Kidney (tissue), 14 donors: Measurements from ENCODE around the gene HOXD9. TPM values are rescaled to one million over a fixed set of nuclear protein-coding genes. Genes with fewer than 3 reads are reported as not detected.

Experiments used
- DNase-seq, 5 donors: peaks; one replicate each; pipeline ENCODE4 v3.0.0-alpha.2; 2013 to 2020
- FAIRE-seq: peaks from 2 replicates; lab custom pipeline; 2012; peaks lifted over from hg19 to GRCh38; lab: Jason Lieb, UNC
- H3K27ac ChIP-seq, 2 donors: one replicate each; pipeline ENCODE4 v1.7.0; 2013; ENCODE audit warnings: low read depth in 2 of 2, low read length in 2 of 2, inconsistent platforms in 1 of 2
- H3K27me3 ChIP-seq: one replicate; pipeline ENCODE4 v1.7.1; 2013; ENCODE audit warnings: low read length, inconsistent platforms; ENCODE audit not compliant: control insufficient read depth, insufficient read depth
- H3K36me3 ChIP-seq, 3 donors: one replicate each; pipeline versions ENCODE4 v1.7.0 to v1.7.1; 2013; ENCODE audit warnings: low read length in 3 of 3, control low read depth in 1 of 3, inconsistent platforms in 1 of 3; ENCODE audit not compliant: insufficient read depth in 3 of 3, control insufficient read depth in 2 of 3
- H3K4me1 ChIP-seq, 3 donors: one replicate each; pipeline versions ENCODE4 v1.7.0 to v1.7.1; 2013; ENCODE audit warnings: low read length in 3 of 3, inconsistent platforms in 1 of 3, low read depth in 1 of 3; ENCODE audit not compliant: control insufficient read depth in 2 of 3, insufficient read depth in 2 of 3
- H3K4me3 ChIP-seq, 3 donors: one replicate each; pipeline versions ENCODE4 v1.7.0 to v1.8.1; 2013; ENCODE audit warnings: low read length in 3 of 3, control low read depth in 1 of 3, inconsistent platforms in 1 of 3
- H3K9ac ChIP-seq, 3 donors: one replicate each; pipeline versions ENCODE4 v1.7.0 to v1.7.1; 2013; ENCODE audit warnings: low read length in 3 of 3, control low read depth in 1 of 3, inconsistent platforms in 1 of 3
- H3K9me3 ChIP-seq, 3 donors: one replicate each; pipeline versions ENCODE4 v1.7.0 to v1.7.1; 2013; ENCODE audit warnings: low read length in 3 of 3, control low read depth in 1 of 3, inconsistent platforms in 1 of 3; ENCODE audit not compliant: control insufficient read depth in 2 of 3, insufficient read depth in 1 of 3
- intact Hi-C: fragments of 100-400 bp; cut with DNase I; formaldehyde crosslinking; loops from one replicate; pipeline ENCODE4 v1.11.1; 2022
- polyA plus RNA-seq: library from polyadenylated mRNA; stranded (reverse); fragments of 350-450 nt; fragmentation: Illumina TruSeq; extraction: RNeasy Lipid Tissue Mini Kit (QIAGEN cat#74804); gene quantifications from one replicate; pipeline ENCODE4 v1.2.3, GENCODE V29; 2014; ENCODE audit warnings: low read depth, low replicate concordance; ENCODE audit not compliant: insufficient read depth
- total RNA-seq: library from RNA; stranded (reverse); fragmentation: NEBNext Ultra II Directional; extraction: Animal tissue kit (Norgen Biotek cat#: 25700); gene quantifications from one replicate; pipeline ENCODE4 v1.2.1, GENCODE V29; 2021
- TF ChIP-seq, protein P1 (sequence below): IDR thresholded peaks from 3 replicates; pipeline ENCODE4 v1.5.1; 2012; ENCODE audit warnings: mild to moderate bottlenecking, moderate library complexity, borderline replicate concordance; ENCODE audit not compliant: insufficient read depth; ENCODE audit errors: extremely low read depth
- donor health status: control.
- donor health status: control.
- donor health status: control.
- donor health status: control.
- donor health status: control.
- donor health status: DM: yes; HTN: yes; CAD: no.
- donor health status: Normal renal cell carcinoma (clear cell type).

Gene HOXD9
- total and polyA plus RNA-seq, 2 donors from 2014 or later, result 36.4 to 36.5 TPM

DNA sequence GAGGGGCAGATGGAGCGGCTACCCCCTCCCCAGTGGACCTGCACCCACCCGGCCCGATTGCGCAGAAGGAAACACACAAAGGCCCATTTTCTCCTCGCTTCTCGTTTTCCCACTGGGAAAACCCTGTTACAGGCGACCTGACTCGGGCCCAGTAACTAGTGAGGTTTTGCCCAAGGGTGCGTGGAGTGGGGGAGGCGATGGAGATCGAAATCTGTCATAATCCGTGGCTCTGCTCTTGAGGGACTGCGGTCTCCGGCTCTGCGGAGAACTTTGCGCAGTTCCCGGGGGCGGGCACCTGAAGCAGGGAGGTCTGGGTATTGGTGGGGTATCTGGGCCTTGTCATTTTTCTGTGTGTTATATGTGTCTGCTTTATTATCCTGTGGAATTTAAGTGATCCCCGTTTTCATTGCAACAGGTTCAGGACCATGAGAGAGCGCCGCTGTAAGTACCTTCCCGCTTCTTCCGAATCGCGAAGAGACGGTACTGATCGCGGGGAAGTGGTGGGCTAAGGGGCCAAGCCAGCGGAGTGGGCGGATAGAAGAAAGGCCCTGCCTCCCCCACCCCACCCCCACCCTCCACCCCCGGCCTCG is 24.8 kb downstream of the HOXD9 start:
- TF ChIP-seq, protein P1, sequence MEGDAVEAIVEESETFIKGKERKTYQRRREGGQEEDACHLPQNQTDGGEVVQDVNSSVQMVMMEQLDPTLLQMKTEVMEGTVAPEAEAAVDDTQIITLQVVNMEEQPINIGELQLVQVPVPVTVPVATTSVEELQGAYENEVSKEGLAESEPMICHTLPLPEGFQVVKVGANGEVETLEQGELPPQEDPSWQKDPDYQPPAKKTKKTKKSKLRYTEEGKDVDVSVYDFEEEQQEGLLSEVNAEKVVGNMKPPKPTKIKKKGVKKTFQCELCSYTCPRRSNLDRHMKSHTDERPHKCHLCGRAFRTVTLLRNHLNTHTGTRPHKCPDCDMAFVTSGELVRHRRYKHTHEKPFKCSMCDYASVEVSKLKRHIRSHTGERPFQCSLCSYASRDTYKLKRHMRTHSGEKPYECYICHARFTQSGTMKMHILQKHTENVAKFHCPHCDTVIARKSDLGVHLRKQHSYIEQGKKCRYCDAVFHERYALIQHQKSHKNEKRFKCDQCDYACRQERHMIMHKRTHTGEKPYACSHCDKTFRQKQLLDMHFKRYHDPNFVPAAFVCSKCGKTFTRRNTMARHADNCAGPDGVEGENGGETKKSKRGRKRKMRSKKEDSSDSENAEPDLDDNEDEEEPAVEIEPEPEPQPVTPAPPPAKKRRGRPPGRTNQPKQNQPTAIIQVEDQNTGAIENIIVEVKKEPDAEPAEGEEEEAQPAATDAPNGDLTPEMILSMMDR, result no peak
- peaks cover 12 to 20% (median 12%) of the 10 kb centered on the region in 3 donors for H3K4me1 ChIP-seq
- H3K4me3 ChIP-seq, result peak overlapping the region; percentile 32 to 61 (median 47)
- DNase-seq (peak in 1 of 5 donors; percentile 62), FAIRE-seq (no peak)
- H3K36me3 ChIP-seq, result no peaks in the 10 kb centered on the region
- peak overlapping the region; percentile 40 to 49 (median 43) for H3K9ac ChIP-seq
- peak overlapping the region; percentile 54 to 81 for H3K27ac ChIP-seq
- H3K9me3 ChIP-seq, result no peaks in the 10 kb centered on the region
- no peaks in the 10 kb centered on the region for H3K27me3 ChIP-seq
- intact Hi-C loops, result loop anchor here (10.0 kb wide), 2 partner anchors 307 to 407 kb away; no protein-coding TSS in a partner anchor

GRCh38 chr2:176147800-176148496 is 25.4 kb downstream of the HOXD9 start:
- peak overlapping the region in 2 of 3 donors; percentile 27 to 78 for H3K9ac ChIP-seq
- H3K36me3 ChIP-seq, result no peaks in the 10 kb centered on the region
- no peaks in the 10 kb centered on the region for H3K9me3 ChIP-seq
- H3K27me3 ChIP-seq, result no peaks in the 10 kb centered on the region
- peak overlapping the region; percentile 89 to 93 for H3K27ac ChIP-seq
- H3K4me1 ChIP-seq, result peaks cover 10 to 16% (median 10%) of the 10 kb centered on the region in 3 donors
- TF ChIP-seq, protein P1, result no peak
- intact Hi-C loops, result loop anchor here (10.0 kb wide), 2 partner anchors 307 to 407 kb away; no protein-coding TSS in a partner anchor
- H3K4me3 ChIP-seq, result peak overlapping the region; percentile 11 to 75 (median 44)
- FAIRE-seq (no peak), DNase-seq (peak in 4 of 5 donors; percentile 78 to 90 (median 84))

GRCh38 chr2:176148751-176149421 is 26.4 kb downstream of the HOXD9 start:
- no peak for FAIRE-seq
- intact Hi-C loops, result loop anchor here (10.0 kb wide), 2 partner anchors 306 to 406 kb away; no protein-coding TSS in a partner anchor
- Histone ChIP-seq H3K27ac (peak overlapping the region; percentile 89 to 93), H3K9me3 (no peaks in the 10 kb centered on the region), H3K4me3 (peak overlapping the region; percentile 11 to 75 (median 44)), H3K4me1 (peaks cover 10 to 16% (median 10%) of the 10 kb centered on the region in 3 donors), H3K36me3 (peaks cover 0 to 2% (median 0%) of the 10 kb centered on the region in 3 donors), H3K9ac (peak overlapping the region in 1 of 3 donors; percentile 78), H3K27me3 (no peaks in the 10 kb centered on the region)
- peak in 2 of 5 donors; percentile 59 to 64 for DNase-seq
- TF ChIP-seq, protein P1, result no peak
